Adrenal gland (tissue), 5 donors: Measurements from ENCODE around the gene ZBTB44.

Experiments used
- CTCF ChIP-seq, 6 experiments: fragments of 450-650 bp in 4 of 6; fragments of 200-600 bp in 2 of 6; sonication (generic) in 1 of 6; IDR thresholded peaks; 1 replicate in 5 of 6; 2 replicates in 1 of 6; pipeline versions ENCODE4 v1.5.1 to v1.8.0; 2016 to 2021; ENCODE audit warnings: antibody characterized with exemption in 6 of 6, mild to moderate bottlenecking in 2 of 6, moderate library complexity in 1 of 6
- POLR2A ChIP-seq, 2 donors: fragments of 450-650 bp; IDR thresholded peaks; one replicate each; pipeline ENCODE4 v1.6.1; 2017; ENCODE audit warnings: antibody characterized with exemption in 2 of 2, mild to moderate bottlenecking in 2 of 2, moderate library complexity in 1 of 2
- donor health status: DM: no; HTN: no; CAD: no.

- TF ChIP-seq CTCF (IDR thresholded peaks at IDR 0.05), result no peak
- TF ChIP-seq POLR2A (IDR thresholded peaks at IDR 0.05), result no peak
Measured at GRCh38 chr11:130227373-130227772, 87.3 kb downstream of the ZBTB44 start.
